Amniotic epithelial cell (primary cell): ENCODE data around the gene SKP1.
A peak's percentile ranks its signal among the peaks of the same experiment; 100 is the strongest.

Experiments
- DNase-seq: peaks from one replicate; pipeline ENCODE4 v3.0.0-alpha.2; 2010; ENCODE audit warnings: low read depth

Gene SKP1

GRCh38 chr5:134130239-134130945 is 46.4 kb downstream of the SKP1 start:
- DNase-seq = no peak

- no peak for DNase-seq
These were observed 47.1 kb downstream of the SKP1 start for GRCh38 chr5:134129411-134130238.

- no peak for DNase-seq
These were observed 48.1 kb downstream of the SKP1 start for GRCh38 chr5:134128648-134128995.

- DNase-seq = no peak
These were observed 48.6 kb downstream of the SKP1 start for GRCh38 chr5:134127988-134128647.

GRCh38 chr5:134127376-134127861 is 49.3 kb downstream of the SKP1 start:
- no peak for DNase-seq

GRCh38 chr5:134125039-134126015 is 51.4 kb downstream of the SKP1 start:
- peak; percentile 23 for DNase-seq

- DNase-seq = no peak
These were observed 52.3 kb downstream of the SKP1 start for GRCh38 chr5:134124289-134125038.

- DNase-seq = no peak
These were observed 53.4 kb downstream of the SKP1 start for GRCh38 chr5:134123360-134123759.

- DNase-seq = no peak
These were observed 54.2 kb downstream of the SKP1 start for GRCh38 chr5:134122530-134122929.

GRCh38 chr5:134120386-134121138 is 56.2 kb downstream of the SKP1 start:
- no peak for DNase-seq

GRCh38 chr5:134119720-134120119 is 57.0 kb downstream of the SKP1 start:
- no peak for DNase-seq

- no peak for DNase-seq
These were observed 58.4 kb downstream of the SKP1 start for GRCh38 chr5:134118212-134118835.

- DNase-seq = no peak
These were observed 59.7 kb downstream of the SKP1 start for GRCh38 chr5:134116789-134117761.

- DNase-seq = no peak
These were observed 60.5 kb downstream of the SKP1 start for GRCh38 chr5:134116286-134116685.

GRCh38 chr5:134115806-134116175 is 61.0 kb downstream of the SKP1 start:
- no peak for DNase-seq

GRCh38 chr5:134114886-134115805 is 61.6 kb downstream of the SKP1 start:
- DNase-seq = no peak
